HepG2 (cell line): Measurements from ENCODE around the gene AP5Z1. TPM values are rescaled to one million over a fixed set of nuclear protein-coding genes. Genes with fewer than 3 reads are reported as not detected.
A peak's percentile ranks its signal among the peaks of the same experiment; 100 is the strongest.

Experiments used
- ATAC-seq: fragments of 200-7000 bp; cut with Tn5 transposase; 3 replicates; pipeline ENCODE4 v1.9.1; 2020; ENCODE audit warnings: mild to moderate bottlenecking, moderate library complexity
- BruUV-seq: library from RNA; stranded (reverse); fragments of 400-500 nt; replicated peaks from 2 replicates; lab custom pipeline; 2021; lab: Mats Ljungman, UMichigan
- CTCF ChIA-PET: fragments of 300-600 bp; formaldehyde crosslinking; extraction: SDS; loops from one replicate; lab custom pipeline; 2021; ENCODE audit warnings: low total read pairs, inconsistent platforms, low intra/inter-chr PET ratio; lab: Yijun Ruan, JAX
- POLR2A ChIA-PET: fragments of 350-600 bp; sonication (Branson Sonifier 250); formaldehyde crosslinking; loops from one replicate; lab custom pipeline; 2020; ENCODE audit warnings: antibody characterized with exemption, inconsistent platforms; lab: Yijun Ruan, JAX
- DNase-seq: peaks from one replicate; pipeline ENCODE4 v3.0.0-alpha.2; 2015; ENCODE audit warnings: low spot score
- FAIRE-seq: peaks from 3 replicates; lab custom pipeline; 2011; peaks lifted over from hg19 to GRCh38; lab: Jason Lieb, UNC
- H2AFZ ChIP-seq: one replicate; pipeline ENCODE4 v1.6.1; 2011; ENCODE audit warnings: low read length, inconsistent platforms
- H3K27ac ChIP-seq: fragments of 300-600 bp; 3 replicates; pipeline ENCODE4 v1.8.0; 2011; ENCODE audit warnings: mixed run types, mild to moderate bottlenecking, mixed read lengths, low read length, inconsistent platforms; ENCODE audit not compliant: insufficient read depth; ENCODE audit errors: extremely low read length
- H3K27me3 ChIP-seq, 2 experiments: fragments of 200-600 bp in 1 of 2; 2 replicates in 1 of 2; 3 replicates in 1 of 2; pipeline versions ENCODE4 v1.6.0 to v1.8.0; 2011; ENCODE audit warnings: low read length in 2 of 2, mild to moderate bottlenecking in 2 of 2, moderate library complexity in 2 of 2, inconsistent platforms in 1 of 2; ENCODE audit not compliant: insufficient read depth in 2 of 2, control insufficient read depth in 1 of 2
- H3K36me3 ChIP-seq, 2 experiments: fragments of 200-600 bp in 1 of 2; replicated peaks in 1 of 2; 2 replicates in 1 of 2; 3 replicates in 1 of 2; pipeline versions ENCODE4 v1.5.1 to v1.8.0; 2011; ENCODE audit warnings: low read length in 2 of 2, inconsistent platforms in 1 of 2; ENCODE audit not compliant: insufficient read depth in 2 of 2, control insufficient read depth in 1 of 2
- H3K4me1 ChIP-seq: 2 replicates; pipeline ENCODE4 v1.5.1; 2012; ENCODE audit warnings: low read length, inconsistent platforms; ENCODE audit not compliant: insufficient read depth
- H3K4me2 ChIP-seq: 2 replicates; pipeline ENCODE4 v1.6.0; 2011; ENCODE audit warnings: low read depth, low read length, inconsistent platforms
- H3K4me3 ChIP-seq, 3 experiments: fragments of 200-600 bp in 1 of 3; sonication (generic), shearing (Covaris generic) in 1 of 3; replicated peaks in 1 of 3; 2 replicates each; pipeline ENCODE4 v1.5.1; 2011 to 2016; ENCODE audit warnings: low read length in 3 of 3, inconsistent platforms in 2 of 3, low read depth in 2 of 3, mild to moderate bottlenecking in 2 of 3, control low read depth in 1 of 3, mixed read lengths in 1 of 3; ENCODE audit not compliant: insufficient read depth in 1 of 3
- H3K79me2 ChIP-seq: one replicate; pipeline ENCODE4 v1.6.1; 2011; ENCODE audit warnings: low read length, inconsistent platforms; ENCODE audit not compliant: insufficient read depth
- H3K9ac ChIP-seq: 2 replicates; pipeline ENCODE4 v1.6.0; 2011; ENCODE audit warnings: mild to moderate bottlenecking, low read depth, low read length, inconsistent platforms; ENCODE audit not compliant: insufficient read depth
- H3K9me3 ChIP-seq: 2 replicates; pipeline ENCODE4 v1.5.1; 2012; ENCODE audit warnings: mild to moderate bottlenecking, low read length
- H4K20me1 ChIP-seq: 2 replicates; pipeline ENCODE4 v1.6.0; 2011; ENCODE audit warnings: inconsistent platforms, mild to moderate bottlenecking, low read length, moderate library complexity; ENCODE audit not compliant: insufficient read depth
- FOSL2 ChIP-seq: sonication (generic); formaldehyde crosslinking; IDR thresholded peaks from 2 replicates; pipeline ENCODE4 v1.4.0; 2020; ENCODE audit warnings: missing genetic modification reagents
- HNRNPLL ChIP-seq: fragments of 200-400 bp; formaldehyde crosslinking; IDR thresholded peaks from 2 replicates; pipeline ENCODE4 v1.6.1; 2017; ENCODE audit warnings: mild to moderate bottlenecking, low read depth, low read length; ENCODE audit not compliant: poor library complexity, severe bottlenecking
- HOXA5 ChIP-seq: sonication (generic); formaldehyde crosslinking; IDR thresholded peaks from 2 replicates; pipeline ENCODE4 v1.4.0; 2020; ENCODE audit warnings: missing genetic modification reagents
- IKZF4 ChIP-seq: sonication (generic); formaldehyde crosslinking; IDR thresholded peaks from 2 replicates; pipeline ENCODE4 v1.5.1; 2020; ENCODE audit warnings: borderline replicate concordance, mild to moderate bottlenecking, low read depth, missing genetic modification reagents; ENCODE audit errors: not compliant biosample characterization
- NFE2L2 ChIP-seq: fragments of 150-350 bp; IDR thresholded peaks from 2 replicates; pipeline ENCODE4 v1.6.1; 2014; ENCODE audit warnings: low read length
- SAP130 ChIP-seq: IDR thresholded peaks from 2 replicates; pipeline ENCODE4 v1.6.1; 2016; ENCODE audit warnings: low read depth
- SIN3B ChIP-seq: fragments of 150-350 bp; IDR thresholded peaks from 2 replicates; pipeline ENCODE4 v1.6.1; 2014; ENCODE audit warnings: low read length
- SNAI1 ChIP-seq: sonication (generic); formaldehyde crosslinking; IDR thresholded peaks from 2 replicates; pipeline ENCODE4 v1.5.0; 2020; ENCODE audit warnings: mild to moderate bottlenecking, missing genetic modification reagents, borderline replicate concordance
- TBX2 ChIP-seq: sonication (generic); formaldehyde crosslinking; IDR thresholded peaks from 2 replicates; pipeline ENCODE4 v1.5.0; 2020; ENCODE audit warnings: missing genetic modification reagents, mild to moderate bottlenecking, borderline replicate concordance
- TFAP4 ChIP-seq: sonication (generic); IDR thresholded peaks from 2 replicates; pipeline ENCODE4 v1.6.1; 2016; ENCODE audit warnings: low read depth, borderline replicate concordance
- ZNF263 ChIP-seq: sonication (generic); formaldehyde crosslinking; IDR thresholded peaks from 2 replicates; pipeline ENCODE4 v1.4.0; 2020; ENCODE audit warnings: missing genetic modification reagents
- WGBS: methylation state at CpG from one replicate; pipeline ENCODE4 v1.1.6; 2017; ENCODE audit warnings: low lambda C conversion rate; 5-methylcytosine and 5-hydroxymethylcytosine counted together
- in situ Hi-C: cut with HindIII; loops from 2 replicates; pipeline ENCODE4 v1.10.0; 2017; ENCODE audit warnings: low pct_unique_long_range_greater_than_20kb; ENCODE audit not compliant: extremely low pct_ligation_motif_present
- intact Hi-C: fragments of 100-400 bp; cut with micrococcal nuclease; formaldehyde crosslinking; loops from one replicate; pipeline ENCODE4 v1.10.0; 2022; ENCODE audit not compliant: unreplicated experiment
- polyA plus RNA-seq, 8 experiments: library from polyadenylated mRNA; depleted of rRNA in 3 of 8; stranded (reverse) in 7 of 8; unstranded in 1 of 8; fragments of >200 nt; fragmentation: Illumina TruSeq in 4 of 8; extraction: Trizol in 4 of 8; gene quantifications; 2 replicates each; pipeline versions ENCODE4 v1.2.1 to v1.2.3, GENCODE V29; 2011 to 2016; ENCODE audit warnings: low read depth in 4 of 8, missing spikeins in 1 of 8, mixed read lengths in 1 of 8; ENCODE audit not compliant: insufficient read depth in 1 of 8
- total RNA-seq, 5 experiments: library from RNA; depleted of rRNA; stranded (reverse); fragments of >200 nt; fragmentation: Illumina TruSeq; extraction: Trizol; gene quantifications; 2 replicates each; pipeline ENCODE4 v1.2.3, GENCODE V29; 2016; ENCODE audit warnings: low read depth in 1 of 5
- TF ChIP-seq, protein P1 (sequence below): sonication (generic); formaldehyde crosslinking; IDR thresholded peaks from 2 replicates; pipeline ENCODE4 v1.8.0; 2022; ENCODE audit warnings: missing genetic modification reagents, mild to moderate bottlenecking, inconsistent platforms, borderline replicate concordance
- TF ChIP-seq, protein P2 (sequence below): sonication (generic); formaldehyde crosslinking; IDR thresholded peaks from 2 replicates; pipeline ENCODE4 v1.4.0; 2020; ENCODE audit warnings: mild to moderate bottlenecking, missing genetic modification reagents, borderline replicate concordance

Gene AP5Z1
- total and polyA plus RNA-seq, 2 of the 13 experiments (the other 11 are each of a cell fraction or from before 2014, with no cell fraction given): 9.3 to 15.1 TPM

DNA sequence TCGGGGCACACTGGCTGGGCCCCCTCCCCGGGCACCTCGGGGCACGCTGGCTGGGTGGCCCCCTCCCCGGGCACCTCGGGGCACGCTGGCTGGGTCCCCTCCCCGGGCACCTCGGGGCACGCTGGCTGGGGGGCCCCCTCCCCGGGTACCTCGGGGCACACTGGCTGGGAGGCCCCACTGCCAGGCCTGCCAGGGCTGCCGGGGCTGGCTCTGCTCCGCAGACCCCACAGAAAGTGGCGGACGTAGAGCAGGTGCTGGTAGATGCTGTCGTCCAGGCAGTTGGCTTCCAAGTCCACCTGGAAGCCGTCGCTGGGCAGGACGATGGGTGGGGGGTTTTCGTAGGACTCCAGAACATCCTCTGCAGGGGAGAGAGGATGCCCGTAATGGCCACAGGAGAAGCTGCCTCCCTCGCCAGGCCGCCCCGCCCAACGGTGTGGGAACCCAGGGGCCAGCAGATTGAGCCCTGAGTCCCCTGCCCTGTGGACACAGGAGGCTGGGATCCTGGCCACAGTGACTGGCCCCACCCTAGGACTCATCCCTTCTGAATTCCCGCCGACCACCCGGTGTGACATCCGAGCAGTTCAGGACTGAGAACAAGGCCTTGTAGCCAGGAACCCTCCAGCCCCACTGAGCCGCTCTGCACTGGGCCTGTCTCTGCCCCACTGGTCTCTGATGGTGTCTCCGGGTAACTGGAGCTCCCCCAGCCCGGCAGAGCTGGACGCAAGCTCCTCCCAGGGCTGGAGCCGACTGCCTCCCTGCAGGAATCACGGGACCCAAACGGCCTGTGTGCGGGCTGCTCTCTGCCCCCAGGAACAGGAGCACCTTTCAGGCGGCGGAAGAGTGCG lies 28.2 kb downstream of the AP5Z1 start (continued):
- TF ChIP-seq SAP130 (CRISPR knock-in tag): peak; percentile 36; the same call in 1 of the 2 replicates
- no peak for TF ChIP-seq SIN3B
- TF ChIP-seq ZNF263 (CRISPR knock-in tag): 0 out of 2 replicates have a peak, but pooled peaks have one; percentile 22
- no peak for TF ChIP-seq SNAI1

GRCh38 chr7:4805110-4805983 lies 29.9 kb downstream of the AP5Z1 start:
- in situ Hi-C loops: no loop called here
- no peak for DNase-seq
- H3K4me1 ChIP-seq: peaks cover 6% of the 10 kb centered on the region; the same call in 1 of the 2 replicates
- no peaks in the 10 kb centered on the region for H4K20me1 ChIP-seq
- BruUV-seq: no TSS peak
- FAIRE-seq: no peak
- TF ChIP-seq HOXA5 (CRISPR knock-in tag) (no peak), FOSL2 (peak; percentile 55), TBX2 (no peak), HNRNPLL (no peak), IKZF4 (CRISPR knock-in tag) (no peak), NFE2L2 (no peak), TFAP4 (peak; percentile 75; the same call in 1 of the 2 replicates)
- TF ChIP-seq, protein P1, sequence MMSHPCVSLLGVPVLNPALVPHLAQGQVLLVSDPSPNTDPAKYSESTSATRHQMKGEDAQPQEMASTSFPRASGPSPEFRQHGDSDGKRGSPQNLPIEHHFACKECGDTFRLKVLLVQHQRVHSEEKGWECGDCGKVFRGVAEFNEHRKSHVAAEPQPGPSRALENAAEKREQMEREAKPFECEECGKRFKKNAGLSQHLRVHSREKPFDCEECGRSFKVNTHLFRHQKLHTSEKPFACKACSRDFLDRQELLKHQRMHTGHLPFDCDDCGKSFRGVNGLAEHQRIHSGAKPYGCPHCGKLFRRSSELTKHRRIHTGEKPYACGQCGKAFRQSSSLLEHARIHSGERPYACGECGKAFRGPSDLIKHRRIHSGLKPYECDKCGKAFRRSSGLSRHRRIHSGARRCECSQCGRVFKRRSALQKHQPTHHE (CRISPR knock-in tag): no peak
- TF ChIP-seq, protein P2, sequence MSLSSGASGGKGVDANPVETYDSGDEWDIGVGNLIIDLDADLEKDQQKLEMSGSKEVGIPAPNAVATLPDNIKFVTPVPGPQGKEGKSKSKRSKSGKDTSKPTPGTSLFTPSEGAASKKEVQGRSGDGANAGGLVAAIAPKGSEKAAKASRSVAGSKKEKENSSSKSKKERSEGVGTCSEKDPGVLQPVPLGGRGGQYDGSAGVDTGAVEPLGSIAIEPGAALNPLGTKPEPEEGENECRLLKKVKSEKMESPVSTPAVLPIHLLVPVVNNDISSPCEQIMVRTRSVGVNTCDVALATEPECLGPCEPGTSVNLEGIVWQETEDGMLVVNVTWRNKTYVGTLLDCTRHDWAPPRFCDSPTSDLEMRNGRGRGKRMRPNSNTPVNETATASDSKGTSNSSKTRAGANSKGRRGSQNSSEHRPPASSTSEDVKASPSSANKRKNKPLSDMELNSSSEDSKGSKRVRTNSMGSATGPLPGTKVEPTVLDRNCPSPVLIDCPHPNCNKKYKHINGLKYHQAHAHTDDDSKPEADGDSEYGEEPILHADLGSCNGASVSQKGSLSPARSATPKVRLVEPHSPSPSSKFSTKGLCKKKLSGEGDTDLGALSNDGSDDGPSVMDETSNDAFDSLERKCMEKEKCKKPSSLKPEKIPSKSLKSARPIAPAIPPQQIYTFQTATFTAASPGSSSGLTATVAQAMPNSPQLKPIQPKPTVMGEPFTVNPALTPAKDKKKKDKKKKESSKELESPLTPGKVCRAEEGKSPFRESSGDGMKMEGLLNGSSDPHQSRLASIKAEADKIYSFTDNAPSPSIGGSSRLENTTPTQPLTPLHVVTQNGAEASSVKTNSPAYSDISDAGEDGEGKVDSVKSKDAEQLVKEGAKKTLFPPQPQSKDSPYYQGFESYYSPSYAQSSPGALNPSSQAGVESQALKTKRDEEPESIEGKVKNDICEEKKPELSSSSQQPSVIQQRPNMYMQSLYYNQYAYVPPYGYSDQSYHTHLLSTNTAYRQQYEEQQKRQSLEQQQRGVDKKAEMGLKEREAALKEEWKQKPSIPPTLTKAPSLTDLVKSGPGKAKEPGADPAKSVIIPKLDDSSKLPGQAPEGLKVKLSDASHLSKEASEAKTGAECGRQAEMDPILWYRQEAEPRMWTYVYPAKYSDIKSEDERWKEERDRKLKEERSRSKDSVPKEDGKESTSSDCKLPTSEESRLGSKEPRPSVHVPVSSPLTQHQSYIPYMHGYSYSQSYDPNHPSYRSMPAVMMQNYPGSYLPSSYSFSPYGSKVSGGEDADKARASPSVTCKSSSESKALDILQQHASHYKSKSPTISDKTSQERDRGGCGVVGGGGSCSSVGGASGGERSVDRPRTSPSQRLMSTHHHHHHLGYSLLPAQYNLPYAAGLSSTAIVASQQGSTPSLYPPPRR (CRISPR knock-in tag): no peak
- TF ChIP-seq, all 625 proteins: peak for 2
- no peaks in the 10 kb centered on the region for H3K9me3 ChIP-seq
- no peak overlapping the region for H3K9ac ChIP-seq
- intact Hi-C loops: no loop called here
- H3K79me2 ChIP-seq: no peaks in the 10 kb centered on the region
- no peak overlapping the region for H3K4me3 ChIP-seq
- peak; percentile 14; the same call in 2 of the 3 replicates for ATAC-seq
- 63% methylated on average over 9 of the region's 29 CpGs for WGBS
- H3K27me3 ChIP-seq: peaks cover 6 to 38% of the 10 kb centered on the region in 2 experiments; a peak in 3 of 5 replicates
- CTCF ChIA-PET: no interaction called here
- H2AFZ ChIP-seq: no peak overlapping the region
- no peaks in the 10 kb centered on the region for H3K36me3 ChIP-seq
- H3K27ac ChIP-seq: no peak overlapping the region
- H3K4me2 ChIP-seq: no peak overlapping the region
- POLR2A ChIA-PET: no interaction called here
